Gastrocnemius medialis (tissue), 4 donors: Measurements from ENCODE around the gene DIP2C. TPM values are rescaled to one million over a fixed set of nuclear protein-coding genes. Genes with fewer than 3 reads are reported as not detected.

Experiments
- ATAC-seq, 2 donors: fragments of 150-250 bp; one replicate each; pipeline ENCODE4 v1.9.1; 2016
- DNase-seq, 2 donors: peaks; one replicate each; pipeline ENCODE4 v3.0.0-alpha.2; 2019
- H3K27ac ChIP-seq, 4 donors: fragments of 200-600 bp; sonication (generic); 1 replicate in 1 of 4; 2 replicates in 3 of 4; pipeline ENCODE4 v1.5.1; 2016 to 2018; ENCODE audit warnings: mild to moderate bottlenecking in 2 of 4, moderate library complexity in 1 of 4
- H3K27me3 ChIP-seq, 3 donors: fragments of 200-600 bp; sonication (generic) in 2 of 3; 1 replicate in 1 of 3; 2 replicates in 2 of 3; pipeline versions ENCODE4 v1.5.1 to v1.6.0; 2016 to 2019; ENCODE audit warnings: mild to moderate bottlenecking in 1 of 3, moderate library complexity in 1 of 3
- H3K36me3 ChIP-seq, 2 donors: fragments of 200-600 bp; sonication (generic) in 1 of 2; one replicate each; pipeline ENCODE4 v1.5.1; 2017 to 2018
- H3K4me1 ChIP-seq, 2 donors: fragments of 200-600 bp; sonication (generic) in 1 of 2; one replicate each; pipeline ENCODE4 v1.5.1; 2016 to 2017; ENCODE audit warnings: mild to moderate bottlenecking in 2 of 2
- H3K4me3 ChIP-seq, 4 donors: fragments of 200-600 bp; sonication (generic) in 3 of 4; 1 replicate in 1 of 4; 2 replicates in 3 of 4; pipeline ENCODE4 v1.5.1; 2016 to 2019; ENCODE audit warnings: mild to moderate bottlenecking in 2 of 4
- H3K9me3 ChIP-seq, 3 donors: fragments of 200-600 bp; sonication (generic) in 2 of 3; 1 replicate in 1 of 3; 2 replicates in 2 of 3; pipeline ENCODE4 v1.5.1; 2016 to 2019
- POLR2A ChIP-seq, 2 donors: fragments of 450-650 bp; IDR thresholded peaks; one replicate each; pipeline ENCODE4 v1.6.1; 2017; ENCODE audit warnings: antibody characterized with exemption in 2 of 2, mild to moderate bottlenecking in 2 of 2, moderate library complexity in 2 of 2
- in situ Hi-C, 4 donors: fragments of 200-750 bp; cut with MboI; loops; one replicate each; pipeline versions ENCODE4 v1.15.0 to v1.8.0; 2017; ENCODE audit warnings: low sequenced_read_pairs in 4 of 4
- intact Hi-C: fragments of 100-400 bp; cut with DNase I; formaldehyde crosslinking; loops from one replicate; pipeline ENCODE4 v1.15.1; 2023; ENCODE audit warnings: low total_unique reads
- total RNA-seq, 4 donors: library from RNA; depleted of rRNA; stranded (reverse); fragments of >200 nt; gene quantifications; one replicate each; pipeline versions ENCODE4 v1.1.0 to v1.2.3, GENCODE V29; 2016
- TF ChIP-seq, protein P1 (sequence below), 5 experiments: fragments of 450-650 bp in 3 of 5; fragments of 200-600 bp in 2 of 5; sonication (generic) in 2 of 5; IDR thresholded peaks in 4 of 5; conservative IDR thresholded peaks in 1 of 5; 1 replicate in 4 of 5; 2 replicates in 1 of 5; pipeline ENCODE4 v1.5.1; 2016 to 2019; ENCODE audit warnings: antibody characterized with exemption in 5 of 5, mild to moderate bottlenecking in 3 of 5, moderate library complexity in 3 of 5

DIP2C gene
- total RNA-seq, 4 donors from 2014 or later = 19.1 to 60.0 (median 30.2) TPM

DNA sequence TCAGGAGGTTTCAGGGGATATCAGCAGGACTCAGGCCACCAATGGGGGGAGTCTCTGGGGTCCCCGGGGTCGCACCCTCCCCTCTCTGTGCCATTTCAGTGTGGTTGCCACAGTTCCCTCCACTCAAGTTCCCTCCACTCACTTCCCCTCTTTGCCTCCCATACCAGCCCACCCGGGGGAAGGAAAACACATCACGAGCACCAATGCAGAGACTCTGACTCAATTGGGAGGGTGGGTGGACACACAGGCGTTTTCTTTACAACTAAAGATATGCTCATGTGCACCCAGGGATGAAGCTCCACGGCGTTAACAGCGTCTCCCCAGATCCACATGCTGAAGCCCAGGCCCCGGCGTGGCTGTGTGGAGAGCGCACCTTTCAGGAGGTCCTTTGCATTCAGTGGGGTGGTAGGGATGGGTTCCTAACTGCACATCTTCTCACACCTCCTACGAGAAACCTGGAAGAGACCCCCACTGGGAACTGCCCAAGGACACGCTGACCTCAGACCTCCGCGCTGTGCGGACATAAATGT lies 300.1 kb downstream of the DIP2C start:
- H3K27ac ChIP-seq = no peak overlapping the region
- no peaks in the 10 kb centered on the region for H3K27me3 ChIP-seq
- H3K4me1 ChIP-seq = peaks cover 0 to 14% of the 10 kb centered on the region in 2 donors
- H3K9me3 ChIP-seq = no peaks in the 10 kb centered on the region
- no peak overlapping the region for H3K4me3 ChIP-seq
- ATAC-seq (no peak), DNase-seq (no peak)
- peaks cover 3 to 34% of the 10 kb centered on the region in 2 donors for H3K36me3 ChIP-seq
- TF ChIP-seq POLR2A (IDR thresholded peaks at IDR 0.05) = no peak
- TF ChIP-seq, protein P1, sequence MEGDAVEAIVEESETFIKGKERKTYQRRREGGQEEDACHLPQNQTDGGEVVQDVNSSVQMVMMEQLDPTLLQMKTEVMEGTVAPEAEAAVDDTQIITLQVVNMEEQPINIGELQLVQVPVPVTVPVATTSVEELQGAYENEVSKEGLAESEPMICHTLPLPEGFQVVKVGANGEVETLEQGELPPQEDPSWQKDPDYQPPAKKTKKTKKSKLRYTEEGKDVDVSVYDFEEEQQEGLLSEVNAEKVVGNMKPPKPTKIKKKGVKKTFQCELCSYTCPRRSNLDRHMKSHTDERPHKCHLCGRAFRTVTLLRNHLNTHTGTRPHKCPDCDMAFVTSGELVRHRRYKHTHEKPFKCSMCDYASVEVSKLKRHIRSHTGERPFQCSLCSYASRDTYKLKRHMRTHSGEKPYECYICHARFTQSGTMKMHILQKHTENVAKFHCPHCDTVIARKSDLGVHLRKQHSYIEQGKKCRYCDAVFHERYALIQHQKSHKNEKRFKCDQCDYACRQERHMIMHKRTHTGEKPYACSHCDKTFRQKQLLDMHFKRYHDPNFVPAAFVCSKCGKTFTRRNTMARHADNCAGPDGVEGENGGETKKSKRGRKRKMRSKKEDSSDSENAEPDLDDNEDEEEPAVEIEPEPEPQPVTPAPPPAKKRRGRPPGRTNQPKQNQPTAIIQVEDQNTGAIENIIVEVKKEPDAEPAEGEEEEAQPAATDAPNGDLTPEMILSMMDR (IDR thresholded peaks at IDR 0.05 in 4 of 5, conservative IDR thresholded peaks at IDR 0.05 in 1 of 5) = no peak
- in situ Hi-C loops (no loop called here), intact Hi-C loops (no loop called here)

DNA sequence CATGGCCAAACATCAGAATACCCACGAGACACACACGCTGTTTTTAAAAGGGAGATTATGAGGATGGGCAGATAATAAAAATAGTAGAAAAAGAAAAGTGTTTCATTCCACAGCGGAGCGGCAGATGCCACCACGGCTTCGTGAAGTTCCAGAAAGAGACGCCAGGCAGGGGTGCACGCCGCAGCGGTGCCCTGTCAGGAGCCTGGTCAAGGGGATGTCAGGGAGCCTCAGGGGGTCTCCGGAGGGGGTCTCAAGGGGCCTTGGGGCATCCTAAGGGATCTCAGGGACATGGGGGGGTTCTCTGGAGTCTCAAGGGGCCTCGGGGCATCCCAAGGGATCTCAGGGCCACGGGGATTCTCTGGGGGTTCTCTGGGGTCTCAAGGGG lies 300.8 kb downstream of the DIP2C start:
- Histone ChIP-seq H3K27me3 (no peaks in the 10 kb centered on the region), H3K4me3 (no peak overlapping the region), H3K27ac (no peak overlapping the region), H3K4me1 (peaks cover 0 to 14% of the 10 kb centered on the region in 2 donors), H3K9me3 (no peaks in the 10 kb centered on the region), H3K36me3 (peaks cover 3 to 34% of the 10 kb centered on the region in 2 donors)
- no peak for ATAC-seq
- no peak for DNase-seq
- intact Hi-C loops (no loop called here), in situ Hi-C loops (no loop called here)
- TF ChIP-seq, protein P1 (IDR thresholded peaks at IDR 0.05 in 4 of 5, conservative IDR thresholded peaks at IDR 0.05 in 1 of 5) = no peak
- TF ChIP-seq POLR2A (IDR thresholded peaks at IDR 0.05) = no peak

DNA sequence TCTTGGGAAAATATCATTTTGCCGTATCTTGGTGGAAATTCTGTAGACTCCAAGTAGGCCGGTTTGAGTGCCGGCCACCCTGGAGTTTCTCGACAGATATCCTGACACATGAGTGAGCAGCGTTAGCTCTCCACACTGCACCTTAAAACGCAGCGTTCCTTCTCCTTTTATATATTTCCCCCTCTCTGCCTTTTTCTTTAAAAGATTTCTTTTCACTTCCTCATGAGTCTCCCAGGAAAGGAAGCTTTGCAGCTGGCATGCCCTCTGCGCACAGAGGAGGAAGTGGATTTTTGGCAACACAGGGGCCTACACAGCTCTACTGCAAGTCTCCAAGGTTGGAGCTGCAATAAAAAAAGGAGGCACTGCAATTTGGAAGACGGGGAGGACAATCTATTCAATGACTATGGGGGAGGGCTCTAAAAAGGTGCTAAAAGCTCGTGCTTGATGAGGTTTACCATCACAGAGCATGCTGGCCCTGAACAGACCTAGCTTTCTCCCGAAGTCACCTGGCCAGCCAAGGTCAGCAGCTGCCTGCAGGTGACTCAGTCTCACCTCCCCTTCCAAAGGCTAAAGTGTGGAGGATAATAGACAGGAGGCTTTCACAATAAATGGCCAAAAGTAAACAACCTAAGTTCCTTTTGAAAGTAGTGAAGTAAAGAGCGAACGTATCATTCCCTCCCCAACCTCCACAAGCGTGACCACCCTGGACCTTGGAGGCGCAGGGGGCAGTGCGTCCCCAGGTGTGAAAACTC lies 301.4 kb downstream of the DIP2C start:
- Histone ChIP-seq H3K4me3 (no peak overlapping the region), H3K36me3 (peaks cover 3 to 38% of the 10 kb centered on the region in 2 donors), H3K27ac (no peak overlapping the region), H3K9me3 (no peaks in the 10 kb centered on the region), H3K4me1 (peaks cover 0 to 14% of the 10 kb centered on the region in 2 donors), H3K27me3 (no peaks in the 10 kb centered on the region)
- no peak for TF ChIP-seq POLR2A (IDR thresholded peaks at IDR 0.05)
- ATAC-seq = no peak
- intact Hi-C loops (no loop called here), in situ Hi-C loops (no loop called here)
- DNase-seq = peak in 1 of 2 donors; percentile 37

DNA sequence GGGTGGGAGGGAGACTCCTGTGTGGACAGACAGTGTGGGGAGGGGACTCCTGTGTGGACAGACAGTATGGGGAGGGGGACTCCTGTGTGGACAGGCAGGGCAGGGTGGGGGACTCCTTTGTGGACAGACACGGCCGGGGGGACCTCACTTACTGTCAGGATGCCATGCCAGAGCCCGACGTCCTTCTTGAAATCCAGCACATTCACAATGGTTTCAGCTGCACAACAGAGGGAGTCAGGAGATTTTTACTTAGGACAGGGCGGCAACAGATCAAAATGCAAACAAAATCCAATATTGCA lies 301.9 kb downstream of the DIP2C start:
- peaks cover 3 to 44% of the 10 kb centered on the region in 2 donors for H3K36me3 ChIP-seq
- H3K27ac ChIP-seq = no peak overlapping the region
- no peak for TF ChIP-seq POLR2A (IDR thresholded peaks at IDR 0.05)
- TF ChIP-seq, protein P1 (IDR thresholded peaks at IDR 0.05 in 4 of 5, conservative IDR thresholded peaks at IDR 0.05 in 1 of 5) = no peak
- H3K9me3 ChIP-seq = no peaks in the 10 kb centered on the region
- in situ Hi-C loops (no loop called here), intact Hi-C loops (no loop called here)
- ATAC-seq (no peak), DNase-seq (no peak)
- no peak overlapping the region for H3K4me3 ChIP-seq
- no peaks in the 10 kb centered on the region for H3K27me3 ChIP-seq
- H3K4me1 ChIP-seq = peaks cover 0 to 14% of the 10 kb centered on the region in 2 donors

DNA sequence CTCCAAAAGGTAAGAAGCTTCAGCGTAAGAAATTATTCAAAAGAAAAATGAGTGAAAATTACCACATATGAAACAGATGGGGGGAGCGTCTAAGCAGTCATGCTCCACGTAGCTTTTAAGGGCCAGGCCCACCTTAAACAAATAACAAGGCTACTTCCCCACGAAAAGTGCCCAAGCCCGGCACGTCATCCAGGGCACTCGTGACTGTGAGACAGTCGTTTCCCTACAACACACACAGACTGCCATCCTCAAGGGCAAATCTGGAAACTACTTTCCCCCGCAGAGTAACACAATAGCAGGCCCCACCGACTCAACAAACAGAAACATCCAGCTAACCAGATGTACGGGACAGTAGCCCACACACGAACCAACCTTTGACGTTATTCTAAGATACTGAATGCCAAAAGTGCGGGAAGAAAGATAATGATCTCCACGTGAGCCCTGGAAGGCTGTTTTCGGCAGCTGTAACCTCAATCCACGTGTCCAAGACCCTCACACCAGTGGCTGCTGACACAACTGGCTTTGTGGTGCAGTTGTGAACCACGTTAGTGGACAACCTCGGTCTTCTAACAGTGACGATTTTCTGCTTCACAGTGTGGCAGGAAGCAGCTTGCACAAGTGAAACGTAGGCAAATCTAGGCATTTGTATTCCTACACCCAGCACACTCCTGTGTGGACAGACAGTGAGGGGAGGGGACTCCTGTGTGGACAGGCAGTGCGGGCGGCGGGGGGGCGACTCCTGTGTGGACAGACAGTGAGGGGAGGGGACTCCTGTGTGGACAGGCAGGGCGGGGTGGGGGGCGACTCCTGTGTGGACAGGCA lies 302.5 kb downstream of the DIP2C start:
- H3K27ac ChIP-seq = no peak overlapping the region
- intact Hi-C loops = no loop called here

More for the DNA sequence above, 302.5 kb downstream of the DIP2C start:
- TF ChIP-seq, protein P1 (IDR thresholded peaks at IDR 0.05 in 4 of 5, conservative IDR thresholded peaks at IDR 0.05 in 1 of 5) = no peak
- no peak for TF ChIP-seq POLR2A (IDR thresholded peaks at IDR 0.05)
- Histone ChIP-seq H3K4me3 (no peak overlapping the region), H3K27me3 (no peaks in the 10 kb centered on the region), H3K9me3 (no peaks in the 10 kb centered on the region), H3K4me1 (peaks cover 0 to 12% of the 10 kb centered on the region in 2 donors), H3K36me3 (peaks cover 3 to 49% of the 10 kb centered on the region in 2 donors)
- in situ Hi-C loops = no loop called here
- DNase-seq (no peak), ATAC-seq (no peak)
